GM04503 (cell line): ENCODE results near the gene NIN.

Source experiments
- DNase-seq: peaks from one replicate; pipeline ENCODE4 v3.0.0-alpha.2; 2012; ENCODE audit warnings: low read depth

Gene NIN

GRCh38 chr14:50839691-50840090 lies 8.7 kb upstream of the NIN start:
- no peak for DNase-seq

GRCh38 chr14:50839048-50839447 lies 8.1 kb upstream of the NIN start:
- no peak for DNase-seq

GRCh38 chr14:50837850-50838470 lies 7.0 kb upstream of the NIN start:
- no peak for DNase-seq

- DNase-seq: no peak
Observed at GRCh38 chr14:50837271-50837670, 6.3 kb upstream of the NIN start.

GRCh38 chr14:50836515-50836914 lies 5.6 kb upstream of the NIN start:
- DNase-seq: no peak

GRCh38 chr14:50835280-50835679 lies 4.3 kb upstream of the NIN start:
- DNase-seq: no peak

- no peak for DNase-seq
Observed at GRCh38 chr14:50834802-50835276, 3.9 kb upstream of the NIN start.

- no peak for DNase-seq
Observed at GRCh38 chr14:50832935-50833630, 2.1 kb upstream of the NIN start.

GRCh38 chr14:50831726-50832168 lies 785 bp upstream of the NIN start:
- no peak for DNase-seq

GRCh38 chr14:50830044-50830931 lies 674 bp downstream of the NIN start:
- no peak for DNase-seq

- no peak for DNase-seq
Observed at GRCh38 chr14:50829489-50830043, 1.4 kb downstream of the NIN start.

GRCh38 chr14:50828721-50829488 lies 2.1 kb downstream of the NIN start:
- no peak for DNase-seq

GRCh38 chr14:50826681-50827080 lies 4.3 kb downstream of the NIN start:
- no peak for DNase-seq

GRCh38 chr14:50825307-50825706 lies 5.7 kb downstream of the NIN start:
- DNase-seq: no peak

GRCh38 chr14:50823762-50824636 lies 7.0 kb downstream of the NIN start:
- DNase-seq: no peak

GRCh38 chr14:50823051-50823761 lies 7.8 kb downstream of the NIN start:
- no peak for DNase-seq

GRCh38 chr14:50822501-50823042 lies 8.4 kb downstream of the NIN start:
- no peak for DNase-seq

- DNase-seq: no peak
Observed at GRCh38 chr14:50821510-50822464, 9.2 kb downstream of the NIN start.
